Stimulated activated CD4-positive, alpha-beta T cell treated with anti-CD3 and anti-CD28 coated beads, Interleukin-1b, Interleukin-23, amount 100 ng/mL, for 4 hours (primary cell): ENCODE measurements around the gene DCDC2.
A peak's percentile ranks its signal among the peaks of the same experiment; 100 is the strongest.
"Not testable (repeated sequence)": the region's sequence is repeated elsewhere in the genome, so short reads cannot be mapped to it uniquely, and the experiment has no call there.

Source experiments
- DNase-seq, 2 donors: peaks; one replicate each; pipeline ENCODE4 v3.0.0-alpha.2; 2020; ENCODE audit warnings: low read depth in 2 of 2

The DCDC2 gene

DNA sequence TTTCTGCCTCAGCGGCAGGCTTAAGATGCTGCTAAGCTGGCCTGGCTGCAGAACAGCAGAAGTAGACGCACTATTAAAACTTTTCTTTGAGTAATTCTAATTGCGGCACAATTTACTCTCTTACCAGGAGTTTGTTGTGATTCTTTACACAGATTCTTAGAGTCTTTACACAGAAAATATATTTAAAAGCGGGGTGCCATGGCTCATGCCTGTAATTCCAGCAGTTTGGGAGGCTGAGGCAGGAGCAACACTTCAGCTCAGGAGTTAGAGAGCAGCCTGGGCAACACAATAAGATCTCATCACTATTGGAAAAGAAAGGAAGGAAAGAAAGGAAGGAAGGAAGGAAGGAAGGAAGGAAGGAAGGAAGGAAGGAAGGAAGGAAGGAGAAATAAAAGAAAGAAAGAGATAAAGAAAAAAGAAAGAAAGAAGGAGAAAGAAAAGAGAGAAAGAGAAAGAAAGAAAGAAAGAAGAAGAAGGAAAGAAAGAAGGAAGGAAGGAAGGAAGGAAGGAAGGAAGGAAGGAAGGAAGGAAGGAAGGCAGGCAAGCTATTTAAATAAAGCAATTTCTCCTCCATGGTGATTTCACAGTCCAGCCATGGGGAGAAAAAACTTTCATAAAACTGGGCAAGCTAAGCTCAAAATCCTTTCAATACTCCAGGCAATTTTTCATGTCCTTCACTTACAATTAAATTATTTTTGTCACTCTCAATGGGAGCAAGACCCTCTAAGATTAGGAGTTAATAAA, 23.8 kb upstream of the DCDC2 start:
- no peak for DNase-seq

DNA sequence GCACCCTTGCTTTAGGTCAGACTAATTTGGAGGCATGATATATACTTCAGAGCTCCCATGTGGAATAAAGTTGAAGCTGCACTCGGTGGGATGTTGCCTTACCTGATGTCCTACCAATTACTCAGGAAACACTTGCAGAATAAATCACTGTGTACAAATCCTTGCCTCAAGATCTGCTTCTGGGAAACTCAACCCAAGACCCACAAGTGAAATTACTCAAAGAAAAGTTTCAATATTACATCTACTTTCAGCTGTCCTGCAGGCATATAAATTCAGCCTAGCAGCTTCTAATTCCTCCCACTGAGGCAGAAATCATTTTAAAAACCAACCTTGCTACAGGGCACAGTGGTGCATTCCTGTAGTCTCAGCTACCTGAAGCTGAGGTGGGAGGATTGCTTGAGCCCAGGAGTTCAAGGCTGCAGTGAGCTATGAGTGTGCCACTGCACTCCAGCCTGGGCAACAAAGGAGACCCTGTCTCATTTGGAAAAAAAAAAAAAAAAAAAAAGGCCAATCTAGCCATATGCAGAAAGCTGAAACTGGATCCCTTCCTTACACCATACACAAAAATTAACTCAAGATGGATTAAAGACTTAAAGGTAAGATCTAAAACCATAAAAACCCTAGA, 20.7 kb upstream of the DCDC2 start:
- no peak for DNase-seq

DNA sequence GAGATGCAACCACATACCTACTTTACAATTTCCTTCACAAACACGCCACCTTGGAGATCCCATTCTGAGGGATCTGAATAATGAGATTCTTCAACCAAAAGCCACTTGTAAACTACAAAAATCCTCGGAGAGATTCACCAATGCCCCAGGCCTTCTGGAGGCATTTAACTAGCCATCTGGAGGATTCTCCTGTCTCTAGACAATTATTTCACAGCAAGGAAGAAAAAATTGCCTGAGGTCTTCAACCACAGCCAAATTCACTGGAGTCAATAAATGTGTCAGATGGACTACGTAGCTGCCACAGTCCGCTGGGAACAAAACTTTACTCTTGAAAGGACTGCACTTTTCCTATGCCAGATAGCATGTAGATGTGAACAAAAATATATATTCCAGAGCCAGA, 19.0 kb upstream of the DCDC2 start:
- DNase-seq: no peak

DNA sequence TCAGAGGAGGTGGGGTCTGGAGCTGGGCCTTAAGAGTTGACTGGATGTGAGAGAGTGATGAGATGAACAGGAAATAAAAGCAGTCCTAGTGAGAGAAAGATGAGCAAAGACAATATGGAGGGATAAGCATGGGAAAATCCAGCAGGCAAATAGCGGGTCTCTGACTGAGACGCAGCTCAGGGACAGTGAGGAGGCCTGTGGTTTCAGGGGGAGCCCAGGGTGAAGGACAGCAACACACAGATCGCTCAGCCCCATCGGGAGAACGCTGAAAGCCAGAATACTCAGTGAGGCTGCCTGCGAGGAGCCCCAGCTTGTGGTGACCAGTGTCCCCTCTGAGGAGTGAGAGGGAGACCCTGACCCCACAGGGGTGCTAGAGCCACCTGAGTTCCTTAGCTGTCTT, 16.8 kb upstream of the DCDC2 start:
- no peak for DNase-seq

DNA sequence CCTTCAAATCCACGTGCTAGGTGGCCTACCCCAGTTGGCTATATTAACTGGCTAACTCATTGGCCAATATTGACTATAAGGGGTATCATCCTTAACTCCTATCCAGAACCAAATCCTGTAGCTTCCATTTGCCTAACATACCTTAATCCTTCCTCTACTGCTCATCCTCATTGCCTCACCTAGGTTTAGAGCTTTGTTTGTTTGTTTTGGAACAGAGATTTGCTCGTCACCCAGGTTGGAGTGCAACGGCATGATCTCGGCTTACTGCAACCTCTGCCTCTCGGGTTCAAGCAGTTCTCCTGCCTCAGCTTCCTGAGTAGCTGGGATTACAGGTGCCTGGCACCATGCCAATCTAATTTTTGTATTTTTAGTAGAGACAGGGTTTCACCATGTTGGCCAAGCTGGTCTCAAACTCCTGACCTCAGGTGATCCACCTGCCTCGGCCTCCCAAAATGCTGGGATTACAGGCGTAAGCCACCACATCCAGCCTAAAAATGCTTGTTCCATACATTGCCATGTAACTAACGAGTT, 7.3 kb upstream of the DCDC2 start:
- not testable (repeated sequence) for DNase-seq

DNA sequence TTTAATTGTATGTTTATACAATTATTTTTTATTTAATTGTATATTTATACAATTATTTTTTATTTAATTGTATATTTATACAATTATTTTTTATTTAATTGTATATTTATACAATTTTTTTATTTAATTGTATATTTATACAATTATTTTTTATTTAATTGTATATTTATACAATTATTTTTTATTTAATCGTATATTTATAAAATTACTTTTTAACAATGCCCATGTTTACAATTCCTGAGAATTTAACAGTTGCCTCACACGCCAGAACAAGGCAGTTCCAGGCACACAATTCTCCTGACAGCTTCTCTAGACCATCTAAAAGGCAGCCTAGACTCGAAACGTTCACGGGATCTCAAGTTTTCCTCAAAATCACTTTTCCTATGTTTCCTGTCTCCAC, 4.5 kb upstream of the DCDC2 start:
- DNase-seq: not testable (repeated sequence)

DNA sequence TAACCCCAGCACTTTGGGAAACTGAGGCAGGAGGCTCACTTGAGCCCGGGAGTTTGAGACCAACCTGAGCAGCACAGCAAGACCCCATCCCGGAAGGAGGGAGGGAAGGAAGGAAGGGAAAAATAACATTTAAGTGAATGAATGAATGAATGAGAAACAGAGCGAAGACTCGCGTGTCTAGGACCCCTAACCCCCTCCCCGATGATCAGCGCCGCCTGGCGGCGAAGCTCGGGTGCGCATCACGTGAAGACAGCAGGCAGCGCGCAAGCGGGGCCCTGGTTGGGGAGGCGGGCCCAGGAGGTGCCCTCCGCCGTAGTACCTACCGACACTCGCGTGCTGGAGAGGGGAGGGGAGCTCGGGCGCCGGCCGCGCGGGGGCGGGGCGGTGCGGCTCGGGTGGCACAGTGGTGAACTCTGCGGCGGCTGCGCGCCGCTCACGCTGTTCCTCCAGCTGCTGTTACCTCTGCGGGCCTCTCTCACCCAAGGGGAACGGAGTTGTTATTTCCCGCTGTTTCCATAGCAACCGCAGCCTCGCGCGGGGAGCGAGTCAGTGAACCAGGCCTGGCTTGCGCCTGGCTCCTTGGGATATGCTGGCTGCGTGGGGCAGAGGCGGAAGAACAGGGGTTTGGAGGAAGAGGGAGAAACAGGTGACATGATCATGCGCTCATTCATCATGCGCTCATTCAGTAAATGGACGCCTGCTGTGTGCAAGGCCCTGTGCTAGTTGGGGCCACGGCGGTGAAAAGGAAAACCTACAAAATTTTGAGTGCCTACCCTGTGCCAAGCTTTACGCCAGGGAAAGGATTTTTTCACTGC, 2.0 kb upstream of the DCDC2 start:
- peak; percentile 72 to 76 for DNase-seq

DNA sequence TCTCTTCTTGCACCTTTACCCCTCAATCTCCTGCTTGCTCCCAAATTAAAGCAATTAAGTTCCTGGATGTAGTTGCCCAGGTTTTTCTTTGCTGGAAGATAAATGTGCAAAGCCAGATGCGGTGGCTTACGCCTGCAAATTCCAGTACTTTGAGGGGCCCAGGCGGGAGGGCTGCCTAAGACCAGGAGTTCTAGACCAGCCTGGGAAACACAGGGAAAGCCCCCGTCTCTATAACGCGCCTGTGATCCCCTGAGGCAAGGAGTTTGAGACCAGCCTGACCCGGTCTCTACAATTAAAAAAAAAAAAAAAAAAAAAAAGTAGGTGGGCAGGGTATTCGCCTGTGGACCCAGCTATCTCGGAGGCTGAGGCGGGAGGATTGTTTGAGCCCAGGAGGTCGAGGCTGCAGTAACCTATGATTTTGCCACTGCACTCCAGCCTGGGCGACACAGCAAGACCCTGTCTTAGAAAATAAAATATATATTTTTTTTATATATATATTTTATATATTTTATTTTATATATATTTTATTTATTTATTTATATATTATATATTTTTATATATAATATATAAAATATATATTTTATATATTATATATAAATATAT, 461 bp upstream of the DCDC2 start:
- no peak for DNase-seq

DNA sequence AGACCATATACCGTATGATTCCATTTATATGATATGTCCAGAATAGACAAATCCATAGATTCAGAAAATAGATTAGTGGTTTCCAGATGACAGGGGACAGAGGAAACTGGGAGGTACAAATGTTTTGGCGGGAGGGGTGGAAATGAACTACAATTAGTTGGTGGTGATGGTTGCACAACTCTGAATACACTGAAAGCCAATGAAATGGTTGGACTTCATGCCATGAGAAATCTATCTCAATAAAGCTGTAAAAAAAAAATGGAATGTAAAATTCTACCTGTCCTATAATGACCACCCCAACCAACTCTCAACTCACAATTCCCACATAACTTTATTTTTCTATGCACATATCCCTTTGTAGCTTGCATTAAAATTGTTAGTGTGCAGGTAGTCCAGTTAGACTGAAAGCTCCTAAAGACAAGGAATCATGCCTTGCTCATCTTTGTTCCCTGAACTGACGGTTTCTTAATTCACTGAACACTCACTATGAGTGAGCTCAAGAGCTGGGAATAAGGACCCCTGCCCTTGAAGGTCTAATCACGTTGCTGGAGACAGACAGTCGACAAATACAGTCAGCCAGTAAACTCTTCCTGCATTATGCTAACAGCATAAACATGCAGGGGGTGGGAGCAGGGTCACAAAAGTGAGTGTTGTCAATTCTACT, 1.4 kb downstream of the DCDC2 start:
- no peak for DNase-seq

DNA sequence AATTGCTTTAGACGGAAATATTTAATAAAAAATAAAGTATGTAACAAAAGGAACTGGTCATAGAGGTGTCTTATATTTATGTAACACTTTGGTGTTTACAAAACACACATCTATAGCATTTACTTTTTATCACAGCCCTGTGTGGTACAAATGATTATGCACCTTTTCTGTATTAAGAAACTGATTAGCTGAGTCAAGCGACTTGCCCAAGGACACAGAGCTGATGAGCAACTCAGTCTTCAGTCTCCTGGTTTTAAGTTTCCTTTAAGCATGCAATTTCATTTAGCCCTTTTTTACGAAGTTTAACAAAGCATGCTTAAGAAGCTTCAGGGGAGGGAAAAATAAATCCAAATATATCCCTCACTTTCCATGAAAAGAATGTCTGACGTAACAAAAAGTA, 2.5 kb downstream of the DCDC2 start:
- no peak for DNase-seq

DNA sequence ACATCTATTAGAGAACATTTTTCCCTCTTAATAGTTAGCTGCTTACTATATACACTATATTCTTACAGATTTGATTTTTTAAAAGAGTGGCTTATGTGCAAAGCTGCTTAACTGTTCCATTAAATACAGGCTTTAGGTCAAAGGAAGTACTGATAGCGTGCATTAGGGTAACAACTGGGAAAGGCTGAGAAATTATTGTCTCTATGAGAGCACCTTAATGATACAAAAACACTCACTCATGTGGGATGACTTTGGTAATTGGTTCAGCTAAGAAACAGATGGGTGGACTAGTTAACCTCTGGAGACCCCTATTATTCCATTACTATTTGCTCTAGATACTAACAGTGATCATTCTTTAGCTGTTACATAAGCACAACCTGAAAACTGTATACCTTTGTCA, 4.0 kb downstream of the DCDC2 start:
- DNase-seq: no peak

DNA sequence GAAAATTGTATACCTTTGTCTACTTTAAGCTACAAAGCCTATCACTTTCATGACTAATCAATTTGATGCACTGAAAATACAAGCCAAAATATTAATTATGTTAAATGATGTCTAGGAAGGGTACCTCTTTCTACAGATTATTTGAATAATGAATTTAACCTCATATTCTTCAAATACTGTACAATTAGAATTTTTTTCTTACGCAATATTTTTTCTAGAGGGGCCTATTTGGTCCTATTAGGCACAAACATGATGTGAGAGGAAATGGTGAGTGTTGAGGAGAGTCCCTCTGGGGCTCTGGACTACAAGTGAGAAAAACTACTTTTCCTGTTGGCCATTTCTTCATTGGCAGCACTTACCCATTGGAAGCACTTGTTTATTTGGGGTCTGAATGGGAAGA, 5.4 kb downstream of the DCDC2 start:
- no peak for DNase-seq

DNA sequence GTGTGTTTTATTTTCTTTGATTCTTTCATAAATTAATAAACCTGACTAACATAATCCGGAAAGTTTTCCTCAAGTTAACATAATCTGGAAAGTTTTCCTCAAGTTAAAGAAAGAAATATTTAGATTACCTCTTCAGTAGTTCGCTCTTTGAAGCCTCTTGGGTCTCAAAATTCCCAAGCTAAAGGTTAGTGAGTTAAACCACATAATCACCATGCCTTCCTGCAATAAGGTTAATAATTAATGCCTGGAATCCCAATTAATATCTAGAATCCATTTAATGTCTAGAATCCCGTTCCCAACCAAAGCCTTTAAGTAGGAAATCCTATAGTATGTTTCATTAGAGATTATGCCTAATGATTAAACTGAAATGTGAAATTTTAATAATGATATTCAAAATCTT, 12.9 kb downstream of the DCDC2 start:
- no peak for DNase-seq

DNA sequence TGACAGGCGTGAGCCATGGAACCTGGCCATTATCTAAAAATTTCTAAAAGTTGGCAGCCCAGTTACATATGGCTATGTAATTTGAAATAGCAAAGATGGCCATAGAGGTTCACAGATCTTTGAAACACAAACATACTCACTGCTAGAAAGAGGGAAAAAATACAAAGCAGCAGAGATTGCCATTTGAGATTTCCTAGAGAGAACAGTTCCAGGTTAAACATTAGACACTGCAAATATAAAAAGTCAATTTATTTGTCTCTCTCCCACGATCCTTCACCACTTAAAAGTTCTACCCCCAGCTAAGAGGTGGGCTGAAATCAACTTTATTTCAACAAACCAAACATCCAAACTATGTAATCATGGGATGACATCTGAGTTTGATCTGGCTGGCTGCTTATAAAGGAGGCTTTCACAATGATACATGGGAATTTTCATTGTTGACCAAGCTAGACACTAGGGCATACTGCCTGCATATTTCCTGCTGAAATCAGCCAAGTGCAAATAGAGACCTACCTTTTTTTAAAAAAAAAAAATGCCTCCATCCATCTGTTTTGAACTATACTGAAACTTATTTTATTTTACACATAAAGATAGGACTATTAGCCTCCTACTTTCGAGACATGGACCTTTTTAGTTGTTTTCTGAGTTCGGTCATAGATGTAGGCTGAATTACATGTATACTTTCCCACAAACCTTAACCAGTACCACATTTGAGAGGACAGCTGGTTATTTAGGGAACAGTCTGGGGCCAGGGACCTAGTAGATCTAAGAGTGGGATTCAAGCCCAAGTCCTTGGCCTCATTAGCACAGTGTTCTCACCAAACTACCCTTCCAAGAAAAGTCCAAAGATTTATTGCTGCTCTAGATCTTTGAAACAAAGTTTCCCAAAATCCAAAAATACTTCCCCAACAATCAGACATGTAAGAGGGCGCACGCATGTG, 16.6 kb downstream of the DCDC2 start:
- no peak for DNase-seq

DNA sequence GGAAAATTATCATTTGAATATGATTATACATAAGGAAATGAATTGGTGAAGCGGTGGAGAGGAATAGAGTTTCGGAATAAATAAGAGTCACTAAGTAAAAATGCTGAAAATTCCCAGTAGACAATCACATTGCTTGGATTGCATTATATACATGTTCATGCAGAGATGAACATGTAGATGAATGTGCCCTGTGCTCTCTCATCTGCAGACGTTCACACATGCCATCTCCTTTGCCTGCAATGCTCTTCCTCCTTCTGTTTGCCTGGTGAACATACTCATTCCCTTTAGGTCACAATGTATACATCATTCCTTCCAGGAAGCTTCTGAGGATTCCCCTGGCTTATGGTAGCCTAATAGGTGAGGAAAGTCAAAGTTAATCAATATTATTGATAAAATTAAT, 17.9 kb downstream of the DCDC2 start:
- DNase-seq: no peak

DNA sequence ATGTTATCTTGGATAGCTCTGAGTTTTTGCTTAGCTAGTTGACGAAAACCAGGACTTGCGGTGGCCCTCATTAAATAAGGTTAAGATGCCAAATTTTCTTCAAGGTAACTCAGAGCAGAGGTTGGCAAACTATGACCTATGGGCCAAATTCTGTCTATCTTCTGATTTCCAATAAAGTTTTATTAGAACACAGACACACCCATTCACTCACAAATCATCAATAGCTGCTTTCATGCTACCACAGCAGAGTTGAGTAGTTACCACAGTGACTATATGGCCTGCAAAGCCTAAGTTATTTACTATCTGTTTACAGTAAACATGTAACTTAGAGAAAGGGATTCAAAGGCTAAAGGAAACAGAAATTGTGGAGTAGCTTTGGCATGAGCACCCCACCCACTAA, 23.6 kb downstream of the DCDC2 start:
- no peak for DNase-seq

DNA sequence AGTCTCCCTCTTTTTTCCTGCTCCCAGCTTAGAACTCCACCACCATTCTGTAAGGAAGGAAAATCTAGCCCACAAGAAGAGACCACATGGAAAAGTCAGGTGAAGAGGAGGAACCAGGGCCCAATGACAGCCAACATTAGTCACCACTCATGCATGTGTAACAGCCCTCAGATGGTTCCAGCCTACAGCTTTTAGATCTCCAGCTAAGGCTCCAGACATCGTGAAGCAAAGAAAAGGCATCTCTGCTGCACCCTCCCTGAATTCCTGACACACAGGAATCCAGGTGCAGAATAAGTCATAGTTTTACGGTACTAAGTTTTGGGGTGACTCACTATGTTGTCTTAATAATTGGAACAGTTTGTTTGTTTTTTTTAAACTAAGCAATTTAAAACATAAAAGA, 25.5 kb downstream of the DCDC2 start:
- DNase-seq: no peak

DNA sequence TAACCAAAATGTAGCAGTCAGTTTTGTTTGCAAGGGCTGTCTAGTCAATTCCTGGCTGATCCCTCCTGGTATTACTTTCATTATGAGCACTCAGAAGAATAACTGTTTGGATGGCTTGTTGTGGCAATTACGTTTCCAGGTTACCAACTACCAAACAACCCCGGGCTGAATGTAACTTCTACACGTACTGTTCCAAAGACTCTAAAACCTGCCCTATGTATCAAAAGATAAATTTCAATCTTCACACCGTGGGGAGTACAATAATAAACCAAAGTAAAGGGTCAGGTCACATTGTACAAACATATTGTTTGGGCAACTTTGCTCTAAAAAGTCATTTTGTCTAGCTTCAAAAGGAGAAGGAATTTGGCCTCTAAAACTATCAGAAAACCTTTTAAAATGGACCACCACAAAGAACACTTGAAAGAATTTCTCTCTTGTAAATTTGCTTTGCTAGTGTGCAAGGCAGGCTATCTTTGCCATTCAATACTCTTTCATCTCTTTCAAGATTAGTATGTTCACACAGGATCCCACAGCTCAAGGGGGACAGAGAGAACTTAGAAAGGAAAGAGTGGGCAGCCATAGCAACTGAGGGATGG, 27.6 kb downstream of the DCDC2 start:
- no peak for DNase-seq

DNA sequence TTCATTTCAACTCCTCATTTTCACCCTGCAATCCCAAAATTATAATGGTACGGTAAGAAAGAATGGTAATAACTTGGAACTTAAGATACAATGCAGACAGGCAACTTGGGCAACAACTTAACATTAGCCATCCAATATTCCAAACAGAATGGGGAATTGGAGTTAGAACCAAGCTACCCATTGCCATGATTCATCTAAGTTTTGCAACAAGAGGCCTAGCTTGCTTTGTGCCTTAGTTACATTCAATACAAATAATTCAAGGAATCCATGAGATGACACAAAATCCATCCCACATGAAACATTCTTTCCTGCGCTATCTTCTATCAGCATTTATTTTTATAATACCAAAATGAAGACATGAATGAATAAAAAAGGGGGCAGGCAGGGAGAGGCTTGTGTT, 28.4 kb downstream of the DCDC2 start:
- DNase-seq: no peak

DNA sequence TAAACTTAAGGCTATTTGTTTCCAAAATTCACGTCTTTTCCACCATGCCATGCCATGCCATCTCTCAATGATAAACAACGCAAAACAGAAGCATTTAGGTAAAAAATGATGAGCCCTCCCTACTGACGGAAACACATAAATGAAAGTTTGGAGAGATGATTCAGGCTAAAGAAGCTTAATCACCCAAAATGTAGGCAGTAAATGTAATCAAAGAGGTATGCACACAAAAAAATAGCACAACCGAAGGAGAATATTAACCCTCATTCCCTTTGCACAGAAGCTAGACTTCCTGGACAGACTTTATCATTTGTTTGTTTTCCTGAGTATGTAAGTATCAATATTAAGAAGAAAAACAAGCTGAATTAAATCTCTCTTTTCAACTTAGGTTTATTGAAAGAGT, 28.8 kb downstream of the DCDC2 start:
- DNase-seq: no peak
